OCI-LY1 (cell line): ENCODE results near the gene TNS4.

Experiments
- H2AFZ ChIP-seq: fragments of 200-600 bp; sonication (generic), shearing (Covaris generic); 2 replicates; pipeline ENCODE4 v1.6.0; 2014; ENCODE audit warnings: antibody characterized with exemption, mild to moderate bottlenecking, low read length
- H3F3A ChIP-seq: fragments of 200-600 bp; sonication (generic), shearing (Covaris generic); 2 replicates; pipeline ENCODE4 v1.6.0; 2014; ENCODE audit warnings: mild to moderate bottlenecking, antibody characterized with exemption, low read length, moderate library complexity; ENCODE audit not compliant: insufficient read depth
- H3K27ac ChIP-seq: fragments of 200-600 bp; sonication (generic); 2 replicates; pipeline ENCODE4 v1.5.1; 2014; ENCODE audit warnings: low read length, mixed run types, mild to moderate bottlenecking, low read depth; ENCODE audit not compliant: poor library complexity, severe bottlenecking
- H3K27me3 ChIP-seq: fragments of 200-600 bp; sonication (generic); 2 replicates; pipeline ENCODE4 v1.6.0; 2014; ENCODE audit warnings: antibody characterized with exemption, mild to moderate bottlenecking, low read length, moderate library complexity; ENCODE audit not compliant: insufficient read depth
- H3K36me3 ChIP-seq: fragments of 200-600 bp; sonication (generic); 2 replicates; pipeline ENCODE4 v1.6.1; 2014; ENCODE audit warnings: mild to moderate bottlenecking, antibody characterized with exemption, low read length, moderate library complexity, mixed read lengths; ENCODE audit not compliant: insufficient read depth
- H3K4me1 ChIP-seq: fragments of 200-600 bp; sonication (generic); 2 replicates; pipeline ENCODE4 v1.5.1; 2014; ENCODE audit warnings: mild to moderate bottlenecking, low read length, moderate library complexity; ENCODE audit not compliant: insufficient read depth, severe bottlenecking
- H3K4me2 ChIP-seq: fragments of 200-600 bp; sonication (generic), shearing (Covaris generic); 2 replicates; pipeline ENCODE4 v1.6.1; 2014; ENCODE audit warnings: low read length
- H3K4me3 ChIP-seq: fragments of 200-600 bp; sonication (generic); 2 replicates; pipeline ENCODE4 v1.5.1; 2014; ENCODE audit warnings: low read length, low read depth, mild to moderate bottlenecking, mixed read lengths; ENCODE audit not compliant: poor library complexity, severe bottlenecking
- H3K79me2 ChIP-seq: fragments of 200-600 bp; shearing (Covaris generic); 2 replicates; pipeline ENCODE4 v1.6.1; 2016; ENCODE audit warnings: mixed run types, low read length, mixed read lengths; ENCODE audit not compliant: insufficient read depth
- H3K9ac ChIP-seq: fragments of 200-600 bp; sonication (generic), shearing (Covaris generic); 2 replicates; pipeline ENCODE4 v1.6.1; 2014; ENCODE audit warnings: mild to moderate bottlenecking, low read length, mixed read lengths
- H3K9me2 ChIP-seq: fragments of 200-600 bp; sonication (generic), shearing (Covaris generic); 2 replicates; pipeline ENCODE4 v1.6.1; 2014; ENCODE audit warnings: low read depth, mild to moderate bottlenecking, low read length, mixed read lengths
- H3K9me3 ChIP-seq: fragments of 200-600 bp; shearing (Covaris generic); 2 replicates; pipeline ENCODE4 v1.6.1; 2014; ENCODE audit warnings: low read length, mixed read lengths
- H4K20me1 ChIP-seq: fragments of 200-600 bp; sonication (generic), shearing (Covaris generic); 2 replicates; pipeline ENCODE4 v1.6.0; 2016; ENCODE audit warnings: mild to moderate bottlenecking, low read length; ENCODE audit not compliant: insufficient read depth
- CTCF ChIP-seq: fragments of 200-600 bp; sonication (generic), shearing (Covaris generic); IDR thresholded peaks from 2 replicates; pipeline ENCODE4 v1.5.1; 2017; ENCODE audit warnings: mild to moderate bottlenecking, antibody characterized with exemption, low read length, moderate library complexity, mixed read lengths
- EZH2 ChIP-seq: fragments of 200-600 bp; sonication (generic), shearing (Covaris generic); IDR thresholded peaks from 2 replicates; pipeline ENCODE4 v1.8.0; 2017; ENCODE audit warnings: borderline replicate concordance, mixed run types, mild to moderate bottlenecking, antibody characterized with exemption, low read length, moderate library complexity, mixed read lengths

The TNS4 gene

GRCh38 chr17:40515011-40515410 lies 13.6 kb upstream of the TNS4 start:
- Histone ChIP-seq H3K9ac (no peak overlapping the region), H3K27ac (no peak overlapping the region), H3K4me3 (no peak overlapping the region), H3K27me3 (peaks cover 11% of the 10 kb centered on the region), H3K4me1 (peaks cover 16% of the 10 kb centered on the region), H3K9me2 (no peaks in the 10 kb centered on the region), H3K79me2 (no peaks in the 10 kb centered on the region), H3K36me3 (no peaks in the 10 kb centered on the region), H3K9me3 (no peaks in the 10 kb centered on the region), H3F3A (no peaks in the 10 kb centered on the region), H2AFZ (no peak overlapping the region), H3K4me2 (no peak overlapping the region), H4K20me1 (no peaks in the 10 kb centered on the region)
- TF ChIP-seq EZH2 (no peak), CTCF (no peak)

GRCh38 chr17:40514013-40514875 lies 12.8 kb upstream of the TNS4 start:
- Histone ChIP-seq H3K79me2 (no peaks in the 10 kb centered on the region), H3K4me1 (peaks cover 16% of the 10 kb centered on the region), H4K20me1 (no peaks in the 10 kb centered on the region), H3K27me3 (peaks cover 11% of the 10 kb centered on the region), H3K9ac (no peak overlapping the region), H3K9me3 (no peaks in the 10 kb centered on the region), H3K27ac (no peak overlapping the region), H3K4me3 (no peak overlapping the region), H3F3A (no peaks in the 10 kb centered on the region), H3K36me3 (no peaks in the 10 kb centered on the region), H2AFZ (no peak overlapping the region), H3K4me2 (no peak overlapping the region), H3K9me2 (no peaks in the 10 kb centered on the region)
- no peak for TF ChIP-seq EZH2
- no peak for TF ChIP-seq CTCF

GRCh38 chr17:40511667-40512220 lies 10.3 kb upstream of the TNS4 start:
- peaks cover 11% of the 10 kb centered on the region for H3K27me3 ChIP-seq
- no peak overlapping the region for H3K27ac ChIP-seq
- no peaks in the 10 kb centered on the region for H4K20me1 ChIP-seq
- no peaks in the 10 kb centered on the region for H3K79me2 ChIP-seq
- no peaks in the 10 kb centered on the region for H3F3A ChIP-seq
- no peaks in the 10 kb centered on the region for H3K36me3 ChIP-seq
- H2AFZ ChIP-seq: no peak overlapping the region
- no peak overlapping the region for H3K9ac ChIP-seq
- TF ChIP-seq CTCF (no peak), EZH2 (no peak)
- no peaks in the 10 kb centered on the region for H3K9me3 ChIP-seq
- H3K4me3 ChIP-seq: no peak overlapping the region
- peaks cover 10% of the 10 kb centered on the region for H3K4me1 ChIP-seq
- no peak overlapping the region for H3K4me2 ChIP-seq
- H3K9me2 ChIP-seq: no peaks in the 10 kb centered on the region
